CD4-positive, alpha-beta T cell treated with Interleukin-2 at 100 ng/mL for 4 hours (primary cell): Measurements from ENCODE around the gene LRFN5.

Experiments
- DNase-seq: peaks from one replicate; pipeline ENCODE4 v3.0.0-alpha.2; 2020; ENCODE audit warnings: low spot score

LRFN5 gene

DNA sequence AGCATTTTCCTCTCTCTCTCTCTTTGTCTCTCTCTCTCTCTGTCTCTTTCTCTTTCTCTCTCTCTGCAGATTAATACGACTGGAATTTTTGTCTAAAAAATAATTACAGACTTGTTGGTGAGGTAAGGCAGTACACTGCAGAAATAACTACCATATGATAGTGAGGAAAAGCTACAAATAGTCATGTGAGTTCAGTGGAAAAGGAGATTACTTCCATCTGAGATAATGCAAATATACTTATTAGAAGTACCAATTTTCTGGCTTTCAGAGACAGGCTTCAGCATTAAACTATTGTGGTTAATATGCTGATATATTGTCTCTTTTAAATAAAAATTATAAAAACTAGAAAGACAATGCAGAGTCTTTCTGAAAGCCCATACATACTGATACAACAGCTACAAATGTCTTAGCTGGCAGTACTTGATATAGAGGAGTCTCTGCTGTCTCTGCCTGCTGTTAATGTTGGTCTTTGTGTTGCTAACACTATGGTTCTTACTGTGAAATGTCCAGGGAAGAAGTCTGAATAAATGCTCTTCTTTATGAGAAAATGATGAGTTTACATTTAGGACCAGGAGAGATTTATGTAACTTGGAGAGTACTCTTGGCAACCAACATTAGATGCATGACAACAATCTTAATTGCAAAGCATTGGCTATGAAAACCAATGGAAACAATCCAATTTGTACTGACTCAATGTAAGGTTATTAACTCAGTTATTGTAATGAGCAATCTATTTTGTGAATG, 167.0 kb downstream of the LRFN5 start:
- DNase-seq = no peak

DNA sequence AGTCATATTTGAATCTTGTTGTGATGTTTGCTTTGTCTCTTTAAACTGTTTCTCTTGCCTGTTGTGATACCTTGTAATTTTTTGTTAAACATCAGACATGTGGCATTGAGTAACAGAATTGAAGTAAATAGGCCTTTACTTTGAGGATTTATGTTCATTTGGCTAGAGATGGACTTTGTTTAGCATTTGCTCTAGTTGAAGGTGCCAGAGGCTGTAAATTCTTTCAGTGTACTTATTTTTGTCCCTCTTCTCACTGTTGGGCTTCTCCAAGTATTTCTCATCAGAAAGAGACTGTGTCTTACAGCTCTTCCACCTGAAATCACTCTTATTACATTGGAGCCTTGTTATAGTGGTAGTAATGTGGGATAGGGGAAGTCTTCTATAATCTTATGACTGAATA, 175.8 kb downstream of the LRFN5 start:
- DNase-seq = no peak

DNA sequence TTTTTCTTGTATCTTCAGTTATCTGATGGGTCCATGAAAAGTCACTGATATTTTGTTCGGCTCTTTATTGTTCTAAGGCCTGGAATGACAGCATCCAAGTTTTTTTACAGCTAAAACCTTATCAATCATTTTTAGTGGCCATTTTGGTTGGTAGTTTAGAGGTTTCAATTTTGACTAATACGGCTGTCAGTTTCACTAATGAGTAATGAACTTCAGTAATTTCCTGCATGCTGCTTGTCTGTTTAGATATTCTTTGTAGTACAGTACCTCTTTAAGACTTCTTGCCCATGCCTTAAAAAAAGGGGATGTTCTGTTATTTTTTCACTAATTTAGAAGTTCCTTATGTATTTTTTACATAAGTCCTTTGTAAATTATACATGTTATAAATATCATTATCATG, 176.7 kb downstream of the LRFN5 start:
- DNase-seq = no peak

DNA sequence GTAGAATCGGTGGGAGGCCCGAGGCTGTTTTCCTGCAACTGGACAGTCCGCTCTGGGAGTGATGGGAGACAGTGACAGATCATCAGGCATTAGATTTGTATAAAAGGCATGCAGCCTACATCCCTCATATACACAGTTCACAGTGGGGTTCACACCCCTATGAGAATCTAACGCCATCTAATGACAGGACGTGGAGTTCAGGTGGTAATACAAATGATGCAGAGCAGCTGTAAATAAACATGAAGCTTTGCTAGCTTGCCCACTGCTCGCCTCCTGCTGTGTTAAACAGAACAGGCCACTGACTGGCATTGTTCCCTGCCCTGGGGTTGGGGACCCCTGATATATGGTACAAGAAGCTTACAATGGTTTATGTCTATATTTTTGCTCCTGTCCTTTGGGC, 179.0 kb downstream of the LRFN5 start:
- no peak for DNase-seq

DNA sequence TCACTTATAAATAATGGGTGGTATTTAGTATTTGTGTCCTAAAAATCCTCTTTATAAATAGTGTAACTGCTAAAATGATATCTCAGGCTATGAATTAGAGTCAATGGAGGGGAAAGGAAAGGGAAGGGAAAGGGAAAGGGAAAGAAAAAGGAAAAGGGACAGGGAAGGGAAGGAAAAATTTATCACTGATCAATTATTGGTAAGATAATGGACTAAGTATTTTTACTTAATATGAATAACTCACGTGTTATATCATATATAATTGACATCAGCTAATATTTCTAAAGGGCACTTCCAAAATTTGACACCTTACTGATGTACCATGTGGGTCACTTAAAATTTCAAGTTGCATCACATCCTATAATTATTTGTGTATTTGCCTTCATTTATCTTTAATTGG, 193.1 kb downstream of the LRFN5 start:
- DNase-seq = no peak

DNA sequence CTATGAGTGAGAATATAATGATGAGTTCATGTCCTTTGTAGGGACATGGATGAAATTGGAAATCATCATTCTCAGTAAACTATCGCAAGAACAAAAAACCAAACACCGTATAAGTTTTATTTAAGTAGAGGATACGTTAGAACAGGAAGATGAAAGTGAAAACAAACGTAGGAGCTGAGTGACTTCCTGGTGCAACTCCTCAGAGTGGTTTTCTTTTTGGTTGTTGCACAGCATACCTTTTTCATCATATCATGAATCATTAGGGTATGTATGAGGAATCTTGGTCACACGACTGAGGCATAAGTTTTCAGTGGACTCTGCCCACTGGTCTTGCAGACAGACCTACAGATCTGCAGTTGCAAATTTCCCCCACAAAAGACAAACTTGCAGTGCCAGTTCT, 199.0 kb downstream of the LRFN5 start:
- DNase-seq = no peak

DNA sequence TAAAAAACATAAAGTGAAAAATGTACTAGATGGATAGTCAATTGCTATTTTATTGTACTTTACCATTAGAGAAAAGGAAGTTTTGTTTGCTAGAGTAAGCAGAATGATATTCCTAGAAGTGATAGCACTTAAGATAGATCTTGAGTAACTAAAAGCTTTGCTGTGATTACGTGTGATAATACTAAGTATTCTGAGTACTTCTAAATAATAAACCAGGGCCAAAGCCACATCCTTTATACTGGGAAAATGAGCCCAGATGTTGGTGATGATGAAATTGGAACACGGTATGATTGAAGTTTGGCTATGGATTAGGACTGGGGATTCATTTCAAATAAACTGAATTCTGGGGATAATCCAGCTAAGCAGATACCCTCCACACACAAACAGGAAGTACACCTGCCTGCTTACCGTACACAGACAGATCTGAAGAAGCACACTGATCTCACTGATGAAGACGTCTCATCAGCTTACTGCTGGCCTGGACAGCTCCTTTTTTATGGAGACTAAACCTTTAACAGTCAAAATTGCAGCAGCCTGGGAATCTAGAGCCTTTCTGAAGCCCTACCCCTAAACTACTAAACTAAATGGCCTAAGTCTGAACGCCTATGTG, 199.8 kb downstream of the LRFN5 start:
- no peak for DNase-seq

DNA sequence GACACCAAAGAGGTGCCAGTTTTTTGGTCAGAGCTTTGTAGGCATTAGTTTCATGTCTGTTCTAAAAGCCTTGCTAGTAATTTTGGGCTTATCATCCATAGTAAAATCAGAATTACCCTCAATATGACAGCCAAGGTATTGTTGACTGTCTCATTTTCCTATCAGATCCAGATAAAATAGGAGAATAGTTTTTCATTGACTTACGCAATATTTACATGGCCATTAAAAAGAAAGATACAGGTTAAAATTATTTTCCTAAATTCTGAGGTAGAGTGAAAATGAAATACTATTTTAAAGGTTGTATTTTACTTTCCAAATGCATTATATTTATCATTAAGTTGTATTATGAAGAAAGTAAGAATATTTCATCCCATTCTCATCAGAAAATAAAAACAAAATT, 203.7 kb downstream of the LRFN5 start:
- DNase-seq = no peak

DNA sequence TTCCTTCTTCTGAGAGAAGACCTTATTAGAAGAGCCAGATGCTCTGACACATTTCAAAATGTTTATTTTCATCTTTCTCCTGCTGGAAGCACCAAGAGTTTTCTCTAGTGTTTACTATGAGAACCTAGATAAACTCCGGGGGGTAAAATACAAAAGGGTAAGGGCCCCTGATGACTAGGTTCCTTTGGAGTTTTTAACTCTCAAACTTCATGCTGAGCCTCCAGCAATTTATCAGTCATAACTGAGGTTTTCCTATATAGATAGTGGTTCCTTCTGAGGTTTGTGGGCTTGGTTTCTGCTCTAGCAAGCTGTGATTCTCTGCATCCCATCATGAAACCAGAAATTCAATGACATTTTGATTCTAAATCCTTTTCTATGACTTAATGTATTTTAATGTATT, 210.9 kb downstream of the LRFN5 start:
- DNase-seq = no peak

DNA sequence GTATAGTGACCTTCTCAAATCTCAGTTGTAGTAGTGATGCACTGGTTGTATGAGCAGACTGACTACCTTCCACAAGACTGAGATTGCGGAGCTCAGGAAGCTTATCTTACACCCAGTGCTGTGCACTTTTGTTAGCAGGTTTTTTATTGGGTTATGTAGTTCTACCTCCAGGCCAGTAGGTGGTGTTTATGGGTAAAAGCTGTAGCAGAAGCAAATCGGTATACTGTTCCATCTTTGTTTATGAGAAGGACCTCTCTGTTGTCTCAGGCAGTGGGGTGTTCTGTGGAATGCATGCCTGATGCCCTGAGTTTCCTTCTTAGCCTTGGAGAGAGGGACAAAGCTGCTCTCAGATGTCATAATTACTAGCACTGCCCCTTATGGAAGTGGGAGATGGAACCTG, 217.8 kb downstream of the LRFN5 start:
- DNase-seq = no peak

DNA sequence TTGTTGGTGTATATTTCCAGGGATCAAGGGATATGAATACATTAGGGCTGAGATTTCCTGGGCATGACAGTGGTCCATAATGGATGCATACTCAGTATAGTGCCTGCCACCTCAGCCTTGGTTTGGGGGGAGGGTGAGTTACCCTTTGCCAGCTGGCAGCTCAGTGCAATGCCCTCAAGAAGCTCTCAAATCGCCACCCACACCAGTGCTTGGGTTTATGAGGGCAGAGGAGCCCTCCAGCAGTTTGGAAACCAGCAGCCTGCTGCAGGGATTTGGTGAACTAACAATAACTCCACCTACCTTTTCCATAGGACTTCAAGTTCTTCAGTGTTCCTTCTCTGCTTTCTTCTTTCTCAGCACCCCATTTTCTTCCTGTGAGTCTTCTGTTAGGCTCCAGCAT, 218.9 kb downstream of the LRFN5 start:
- DNase-seq = no peak

DNA sequence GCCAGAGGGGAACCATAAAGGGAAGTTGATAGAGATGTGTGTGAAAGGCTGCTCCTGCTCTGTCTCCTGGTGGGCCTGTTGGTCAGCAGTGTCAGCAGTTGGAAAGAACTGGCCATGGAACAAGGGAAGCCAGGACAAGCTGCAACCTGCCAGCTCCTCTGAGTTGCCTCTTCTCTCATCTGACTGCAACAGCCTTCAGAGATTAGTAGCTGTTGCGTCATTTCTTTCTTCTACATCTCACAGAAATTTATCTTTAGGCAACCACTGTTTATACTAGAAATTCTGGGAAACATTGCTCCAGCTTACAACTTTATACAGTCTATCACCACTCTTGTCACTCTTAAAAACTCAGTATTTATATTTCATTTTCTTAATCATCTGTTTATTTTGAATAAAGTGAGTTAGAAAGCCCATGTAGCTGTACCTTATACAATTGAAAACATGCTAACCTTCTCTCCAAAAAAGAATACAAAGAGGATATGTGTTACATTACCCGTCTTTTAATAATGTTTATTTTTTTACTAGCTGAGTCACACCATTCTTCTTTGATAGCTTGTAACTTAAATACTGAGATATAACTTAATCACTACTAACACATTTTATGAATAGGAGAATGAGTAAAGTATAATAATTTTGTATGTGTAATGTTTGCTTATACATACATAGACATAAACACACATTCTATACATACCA, 224.2 kb downstream of the LRFN5 start:
- DNase-seq = no peak

DNA sequence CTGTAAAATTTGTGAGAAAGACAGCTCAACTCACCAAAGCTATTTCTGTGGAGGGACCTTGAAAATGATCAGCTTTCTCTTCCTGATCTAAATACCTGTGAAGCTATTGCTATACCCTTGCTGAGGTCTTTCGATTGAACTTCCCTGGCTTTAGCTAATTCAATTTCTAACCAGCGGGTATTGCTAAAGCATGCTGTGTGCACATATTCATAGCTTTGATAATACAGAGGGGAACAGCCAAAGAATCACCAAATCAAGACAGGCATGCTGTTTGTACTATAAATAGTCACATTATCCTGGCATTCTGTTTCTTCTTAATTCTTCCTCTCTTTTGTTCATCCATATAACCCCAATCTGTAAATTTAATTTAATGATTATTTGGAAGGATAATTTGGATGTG, 233.0 kb downstream of the LRFN5 start:
- DNase-seq = no peak

DNA sequence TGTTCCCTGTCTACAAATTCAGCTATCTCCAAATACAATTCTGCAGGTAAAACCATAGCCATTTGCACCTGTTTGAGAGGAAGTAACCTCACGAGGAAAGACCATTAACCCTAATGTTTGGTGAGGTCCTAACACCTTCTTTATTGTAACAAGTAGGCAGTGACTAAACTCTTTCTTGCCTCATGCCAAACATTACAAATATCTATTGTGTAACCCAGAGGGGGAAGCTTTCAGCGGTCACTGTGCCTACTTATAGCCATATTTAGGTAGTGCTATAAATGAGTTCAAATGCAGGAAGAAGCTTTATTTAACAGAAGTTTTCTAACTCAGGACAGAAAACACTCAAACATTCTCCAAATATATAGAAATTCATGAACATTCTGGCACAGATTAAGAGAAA, 252.7 kb downstream of the LRFN5 start:
- DNase-seq = no peak

DNA sequence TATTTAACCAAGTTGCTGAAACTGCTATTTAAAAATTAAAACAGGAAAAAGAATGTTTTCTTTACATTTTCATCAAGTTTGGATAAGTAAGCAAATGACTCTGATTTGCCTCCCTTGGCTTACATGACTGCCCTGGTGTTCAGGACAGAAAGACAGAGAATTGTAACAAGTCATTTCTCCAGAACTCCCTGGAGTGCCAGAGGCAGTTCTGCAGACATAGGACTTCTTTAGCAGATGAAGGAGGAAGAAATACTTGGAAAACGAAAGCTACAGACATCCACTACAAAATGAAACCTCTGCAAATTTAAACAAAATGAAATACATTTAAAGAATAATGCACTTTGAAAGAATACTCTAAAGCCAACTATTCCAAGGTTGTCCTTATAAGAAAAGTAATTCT, 253.9 kb downstream of the LRFN5 start:
- DNase-seq = no peak

DNA sequence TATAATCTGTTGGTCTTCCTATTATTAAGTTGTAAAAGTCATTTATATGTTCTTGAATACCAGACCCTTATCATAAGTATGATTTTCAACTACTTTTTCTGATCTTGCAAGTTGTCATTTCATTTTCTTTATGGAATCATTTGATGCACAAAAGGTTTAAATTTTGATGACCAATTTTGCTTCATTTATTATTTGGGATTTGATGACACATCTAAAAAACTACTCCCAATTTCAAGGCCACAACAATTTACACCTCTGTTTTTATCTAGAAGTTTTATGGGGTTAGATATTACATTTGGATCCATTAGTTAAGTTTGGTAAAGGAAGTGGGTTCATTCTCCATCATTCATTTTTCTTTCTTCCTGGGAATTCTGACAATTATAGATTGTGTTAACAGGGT, 259.2 kb downstream of the LRFN5 start:
- DNase-seq = no peak

DNA sequence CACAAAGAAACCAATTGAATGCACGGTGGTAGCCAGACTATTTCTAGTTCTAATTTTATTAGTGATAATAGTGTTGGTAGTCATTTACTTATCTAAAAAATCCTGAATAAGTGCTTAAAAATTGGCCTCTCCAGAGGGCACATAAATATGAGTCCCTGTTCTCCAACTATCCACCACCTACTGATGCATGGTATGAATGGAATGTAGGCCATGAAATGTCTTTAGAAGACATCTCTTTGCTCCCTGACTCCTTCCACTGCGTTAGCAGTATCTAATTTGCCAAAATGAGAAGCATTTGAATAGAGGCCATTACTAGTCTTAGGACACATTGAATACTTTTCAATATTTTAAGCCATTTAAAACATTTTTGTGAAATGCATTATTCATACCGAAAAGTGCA, 261.7 kb downstream of the LRFN5 start:
- DNase-seq = no peak

DNA sequence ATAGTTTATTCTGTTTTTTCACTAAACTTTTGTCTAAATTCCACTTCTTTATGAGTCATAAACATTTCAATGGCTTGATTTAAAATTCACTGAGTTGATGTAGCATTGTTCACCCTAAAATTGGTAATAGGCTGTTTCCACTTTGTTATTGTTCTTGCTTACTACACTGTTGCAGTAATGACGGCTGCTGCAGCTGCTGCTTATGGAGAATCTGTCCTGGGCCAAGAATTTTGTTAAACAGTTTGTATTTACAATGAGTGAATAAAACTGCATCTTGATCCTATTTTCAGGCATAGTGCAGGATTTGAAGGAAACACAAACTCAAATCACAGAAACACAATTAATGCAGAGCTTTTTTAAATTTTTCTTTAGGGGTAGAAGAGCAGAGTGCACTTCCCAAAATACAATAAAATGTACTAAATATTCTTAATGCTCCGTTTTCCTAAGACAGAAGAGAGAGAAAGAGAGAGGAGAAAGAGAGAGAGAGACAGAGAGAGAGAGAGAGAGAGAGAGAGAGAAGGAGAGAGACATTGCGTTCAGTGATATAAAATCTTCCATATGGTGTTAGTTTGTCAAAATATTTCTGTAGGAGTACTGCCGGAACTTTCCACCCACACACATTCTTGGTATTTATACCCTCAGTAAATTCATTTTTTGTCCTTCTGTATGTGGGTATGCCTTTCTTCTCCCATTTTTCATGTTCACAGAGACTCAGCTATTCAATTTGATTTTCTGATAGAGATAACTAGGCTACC, 266.4 kb downstream of the LRFN5 start:
- no peak for DNase-seq

DNA sequence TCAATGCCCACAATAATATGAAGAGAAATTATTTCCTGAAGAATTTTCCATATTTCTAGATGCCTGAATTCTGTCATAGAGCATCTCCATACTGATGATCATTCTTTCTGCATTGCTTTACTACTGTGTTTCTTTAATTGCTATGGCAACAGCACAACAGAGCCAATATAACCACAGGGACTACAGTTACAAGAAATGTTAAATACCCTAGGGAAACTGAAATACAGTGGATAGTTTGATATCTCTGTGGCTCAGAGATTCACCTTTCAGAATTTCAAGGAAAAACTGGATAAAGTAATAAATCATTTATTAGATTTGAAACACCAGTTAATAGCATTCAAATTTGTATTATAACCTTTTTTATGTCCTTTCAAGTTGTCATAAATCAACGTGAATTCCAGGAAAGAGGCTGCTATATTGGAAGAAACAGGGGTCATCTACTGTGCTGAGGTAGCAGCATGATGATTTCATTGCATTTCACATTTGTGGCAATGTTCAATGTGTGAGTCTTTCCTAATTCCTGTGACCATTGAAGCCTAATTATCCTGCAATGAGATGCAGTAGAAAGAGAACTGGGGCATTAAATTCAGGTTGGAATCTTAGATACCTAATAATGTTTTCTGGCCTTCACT, 267.1 kb downstream of the LRFN5 start:
- no peak for DNase-seq

DNA sequence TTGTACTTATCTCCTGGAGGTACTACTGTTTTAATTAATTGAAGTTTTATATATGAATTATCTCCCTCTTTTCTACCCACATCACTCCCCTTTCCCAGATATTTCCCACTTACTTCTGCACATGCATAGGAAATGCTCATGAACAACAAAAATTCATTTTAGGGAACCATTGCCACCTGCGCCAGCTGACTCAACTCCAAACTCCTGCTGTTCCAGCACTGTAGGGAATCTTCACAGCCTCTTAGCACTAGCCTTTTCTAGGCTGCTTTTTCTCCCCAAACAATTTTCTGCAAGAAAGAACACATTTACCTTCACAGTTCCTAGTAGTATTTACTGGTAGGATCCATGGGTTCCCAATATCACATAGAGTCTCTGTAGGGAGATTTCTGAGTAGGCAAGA, 268.4 kb downstream of the LRFN5 start:
- DNase-seq = no peak

DNA sequence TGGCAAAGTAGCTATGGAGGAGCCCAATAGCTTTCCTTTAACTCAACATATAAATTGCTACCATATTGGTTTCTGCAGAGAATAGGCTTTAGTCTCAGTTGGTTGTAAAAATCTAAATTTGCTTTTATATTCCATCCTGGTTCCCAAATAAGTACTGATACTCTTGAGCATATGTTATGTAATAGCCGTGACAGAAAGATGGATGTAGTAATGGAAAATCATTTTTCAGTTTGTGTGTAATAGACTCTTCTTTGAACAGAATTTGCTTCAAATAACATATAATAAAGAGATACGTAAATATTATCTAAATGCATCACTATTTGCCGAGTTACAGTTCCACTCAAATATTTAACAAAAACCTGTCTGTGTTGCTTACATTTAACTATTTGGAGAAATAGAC, 271.6 kb downstream of the LRFN5 start:
- DNase-seq = no peak

DNA sequence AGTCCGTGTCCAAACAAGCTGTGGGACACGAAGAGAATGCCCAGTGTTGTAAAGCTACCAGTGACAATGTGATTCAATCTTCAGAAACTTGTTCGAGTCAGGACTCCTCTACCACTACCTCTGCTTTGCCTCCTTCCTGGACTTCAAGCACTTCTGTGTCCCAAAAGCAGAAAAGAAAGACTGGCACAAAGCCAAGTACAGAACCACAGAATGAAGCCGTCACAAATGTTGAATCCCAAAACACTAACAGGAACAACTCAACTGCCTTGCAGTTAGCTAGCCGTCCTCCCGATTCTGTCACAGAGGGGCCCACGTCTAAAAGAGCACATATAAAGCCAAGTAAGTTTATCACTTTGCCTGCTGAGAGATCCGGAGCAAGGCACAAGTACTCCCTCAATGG, 284.9 kb downstream of the LRFN5 start:
- no peak for DNase-seq
